Heart left ventricle (tissue), 16 donors: Measurements from ENCODE around the gene APC2. TPM values are rescaled to one million over a fixed set of nuclear protein-coding genes. Genes with fewer than 3 reads are reported as not detected.
A peak's percentile ranks its signal among the peaks of the same experiment; 100 is the strongest.

ENCODE experiments used
- ATAC-seq, 4 donors: fragments of 200-7000 bp; cut with Tn5 transposase; one replicate each; pipeline ENCODE4 v1.9.1; 2020 to 2022; ENCODE audit warnings: moderate library complexity in 4 of 4, mild to moderate bottlenecking in 3 of 4, moderate number of reproducible peaks in 1 of 4
- DNase-seq, 5 donors: peaks; one replicate each; pipeline ENCODE4 v3.0.0-alpha.2; 2020
- H3K27ac ChIP-seq, 12 donors: fragments of 200-600 bp; sonication (generic) in 4 of 12; one replicate each; pipeline versions ENCODE4 v1.5.0 to v1.8.0; 2016 to 2022; ENCODE audit warnings: mild to moderate bottlenecking in 2 of 12
- H3K27me3 ChIP-seq, 9 donors: fragments of 200-600 bp; sonication (generic) in 2 of 9; one replicate each; pipeline versions ENCODE4 v1.5.1 to v1.8.0; 2016 to 2022; ENCODE audit warnings: mild to moderate bottlenecking in 3 of 9
- H3K36me3 ChIP-seq, 9 donors: fragments of 200-600 bp; sonication (generic) in 2 of 9; one replicate each; pipeline versions ENCODE4 v1.5.0 to v1.8.0; 2018 to 2022; ENCODE audit warnings: mild to moderate bottlenecking in 2 of 9
- H3K4me1 ChIP-seq, 12 donors: fragments of 200-600 bp; sonication (generic) in 4 of 12; one replicate each; pipeline versions ENCODE4 v1.5.0 to v1.8.0; 2016 to 2022; ENCODE audit warnings: mild to moderate bottlenecking in 3 of 12
- H3K4me3 ChIP-seq, 12 donors: fragments of 200-600 bp; sonication (generic) in 4 of 12; one replicate each; pipeline versions ENCODE4 v1.5.0 to v1.8.0; 2017 to 2022; ENCODE audit warnings: mild to moderate bottlenecking in 9 of 12, moderate library complexity in 4 of 12
- H3K9me3 ChIP-seq, 12 donors: fragments of 200-600 bp; sonication (generic) in 4 of 12; one replicate each; pipeline versions ENCODE4 v1.5.0 to v1.8.0; 2016 to 2022; ENCODE audit warnings: mild to moderate bottlenecking in 1 of 12
- CTCF ChIP-seq, 12 donors: fragments of 200-600 bp; sonication (generic) in 4 of 12; IDR thresholded peaks; one replicate each; pipeline versions ENCODE4 v1.5.0 to v1.8.0; 2018 to 2022; ENCODE audit warnings: antibody characterized with exemption in 12 of 12, mild to moderate bottlenecking in 5 of 12
- POLR2A ChIP-seq, 2 donors: fragments of 450-650 bp; IDR thresholded peaks; one replicate each; pipeline ENCODE4 v1.6.1; 2017; ENCODE audit warnings: antibody characterized with exemption in 2 of 2, mild to moderate bottlenecking in 2 of 2, moderate library complexity in 2 of 2
- WGBS, 4 donors: extraction: QIAGEN DNeasy Blood & Tissue Kit in 2 of 4; methylation state at CpG; one replicate each; pipeline versions ENCODE4 v1.1.5 to v1.1.7; 2013 to 2018; 5-methylcytosine and 5-hydroxymethylcytosine counted together
- intact Hi-C, 10 donors: fragments of 100-400 bp; cut with DNase I; formaldehyde crosslinking; loops; one replicate each; pipeline versions ENCODE4 v1.11.1 to v1.14.2; 2022
- polyA plus RNA-seq, 2 donors: library from polyadenylated mRNA; stranded (reverse); fragments of 200-250 nt; gene quantifications; one replicate each; pipeline ENCODE4 v1.2.3, GENCODE V29; 2013
- total RNA-seq, 9 donors: library from RNA; depleted of rRNA in 2 of 9; stranded (reverse); fragments of >200 nt in 2 of 9; fragmentation: NEBNext Ultra II Directional in 3 of 9; extraction: Animal tissue kit (Norgen Biotek cat#: 25700) in 3 of 9; gene quantifications; one replicate each; pipeline versions ENCODE4 v1.1.0 to v1.2.4, GENCODE V29; 2016 to 2023
- donor health status: ischemic (EF 13 %, LVEDD 7.1; RV severe dilation, severe dysfunction).
- donor health status: healthy with polysubstance abuse.
- donor health status: DM: no; HTN: yes; CAD: no.
- donor health status: DM: no; HTN: no; CAD: no.
- donor health status: ischemic (EF 25% LVEDD 6.9; RV normal size, moderate dysfunction).
- donor health status: ischemic (EF 25% LVEDD 5.7; RV mildly dilated, moderate dysfunction).
- donor health status: healthy.
- donor health status: DM: yes; HTN: yes; CAD: no.
- donor health status: ischemic (EF 35%, LVEDD 5.7; RV mildly dilated, moderate dysfunction).
- donor health status: nonischemic (EF 11% LVEDD 7.7; RV severe dilation, severe dysfunction).
- donor health status: DM: yes; HTN: yes; CAD: no.
- donor health status: PGD.
- donor health status: ischemic (EF 29% LVEDD 5.4; RV normal size, mild dysfunction).
- donor health status: nonischemic (EF 23%, LVEDD 6.1; RV moderate dilation, normal function).

The APC2 gene
- total and polyA plus RNA-seq, 11 donors: 0.04 to 0.72 (median 0.11) TPM; not detected in 1

- ATAC-seq (no peak), DNase-seq (peak in 2 of 5 donors; percentile 33 to 68)
- no peak for TF ChIP-seq CTCF (IDR thresholded peaks at IDR 0.05)
- TF ChIP-seq POLR2A (IDR thresholded peaks at IDR 0.05): peak in 1 of 2 donors; percentile 25
- peak overlapping the region; percentile 8 to 77 (median 58) for H3K4me3 ChIP-seq
- H3K9me3 ChIP-seq: no peaks in the 10 kb centered on the region
- intact Hi-C loops: loop anchor here in 1 of 10 donors (1.0 to 2.0 kb wide), 2 partner anchors 10 to 163 kb away; partner anchors contain the start of genes C19orf25 and TCF3
- H3K27me3 ChIP-seq: peaks cover 0 to 13% (median 0%) of the 10 kb centered on the region in 9 donors
- H3K4me1 ChIP-seq: peaks cover 3 to 29% (median 14%) of the 10 kb centered on the region in 12 donors
- H3K27ac ChIP-seq: peak overlapping the region in 11 of 12 donors; percentile 55 to 87 (median 78)
- whole genome bisulfite sequencing, 4 donors: 29 to 41% (median 36%) methylated on average over 23 to 37 of the region's 37 CpGs
- no peaks in the 10 kb centered on the region for H3K36me3 ChIP-seq
Observed at GRCh38 chr19:1489463-1490310, 39.8 kb downstream of the APC2 start.

GRCh38 chr19:1490311-1491113 is 40.6 kb downstream of the APC2 start, which contains the start of gene PCSK4:
Gene PCSK4 (minus strand): TSS chr19:1490350. CDS start chr19:1490346, 4 bp downstream.
- Histone ChIP-seq H3K4me3 (peak within 1 kb of the TSS; percentile 35 to 77 (median 60)), H3K27me3 (peaks cover 0 to 13% (median 0%) of the 10 kb centered on the region in 9 donors), H3K9me3 (no peaks in the 10 kb centered on the region), H3K36me3 (no peaks in the 10 kb centered on the region), H3K4me1 (peaks cover 3 to 29% (median 14%) of the 10 kb centered on the region in 12 donors), H3K27ac (peak within 1 kb of the TSS in 11 of 12 donors; percentile 55 to 87 (median 78))
- peak; percentile 93 to 96 (median 95) for ATAC-seq
- no peak for TF ChIP-seq POLR2A (IDR thresholded peaks at IDR 0.05)
- TF ChIP-seq CTCF (IDR thresholded peaks at IDR 0.05): no peak
- DNase-seq: peak; percentile 99
- WGBS, 4 donors: 0 to 1% (median 1%) methylated on average over 43 to 74 of the region's 74 CpGs
- intact Hi-C loops: loop anchor here in 1 of 10 donors (1.0 to 2.0 kb wide), 2 partner anchors 11 to 162 kb away; partner anchors contain the start of genes C19orf25 and TCF3

GRCh38 chr19:1491114-1491848 is 41.4 kb downstream of the APC2 start, which contains the start of gene REEP6:
Gene REEP6 (plus strand): TSS chr19:1491181. CDS start chr19:1491270, 89 bp downstream.
- peak within 1 kb of the TSS; percentile 35 to 77 (median 60) for H3K4me3 ChIP-seq
- DNase-seq (peak in 1 of 5 donors; percentile 68), ATAC-seq (no peak)
- peak within 1 kb of the TSS in 11 of 12 donors; percentile 55 to 87 (median 78) for H3K27ac ChIP-seq
- intact Hi-C loops: loop anchor here in 1 of 10 donors (2.0 kb wide), 1 partner anchor 162 kb away; the partner anchor contains the start of gene TCF3
- no peaks in the 10 kb centered on the region for H3K9me3 ChIP-seq
- H3K4me1 ChIP-seq: peaks cover 3 to 29% (median 14%) of the 10 kb centered on the region in 12 donors
- H3K27me3 ChIP-seq: peaks cover 0 to 13% (median 0%) of the 10 kb centered on the region in 9 donors
- TF ChIP-seq CTCF (IDR thresholded peaks at IDR 0.05) (no peak), POLR2A (IDR thresholded peaks at IDR 0.05) (peak in 1 of 2 donors; percentile 41)
- no peaks in the 10 kb centered on the region for H3K36me3 ChIP-seq
- WGBS, 4 donors: 5 to 6% (median 5%) methylated on average over 29 to 73 of the region's 73 CpGs
